Measurements from ENCODE around the gene OTOGL. TPM values are rescaled to one million over a fixed set of nuclear protein-coding genes. Genes with fewer than 3 reads are reported as not detected.
A peak's percentile ranks its signal among the peaks of the same experiment; 100 is the strongest.

OTOGL gene
- total RNA-seq, 1 experiment from 2014 or later, result not detected

DNA sequence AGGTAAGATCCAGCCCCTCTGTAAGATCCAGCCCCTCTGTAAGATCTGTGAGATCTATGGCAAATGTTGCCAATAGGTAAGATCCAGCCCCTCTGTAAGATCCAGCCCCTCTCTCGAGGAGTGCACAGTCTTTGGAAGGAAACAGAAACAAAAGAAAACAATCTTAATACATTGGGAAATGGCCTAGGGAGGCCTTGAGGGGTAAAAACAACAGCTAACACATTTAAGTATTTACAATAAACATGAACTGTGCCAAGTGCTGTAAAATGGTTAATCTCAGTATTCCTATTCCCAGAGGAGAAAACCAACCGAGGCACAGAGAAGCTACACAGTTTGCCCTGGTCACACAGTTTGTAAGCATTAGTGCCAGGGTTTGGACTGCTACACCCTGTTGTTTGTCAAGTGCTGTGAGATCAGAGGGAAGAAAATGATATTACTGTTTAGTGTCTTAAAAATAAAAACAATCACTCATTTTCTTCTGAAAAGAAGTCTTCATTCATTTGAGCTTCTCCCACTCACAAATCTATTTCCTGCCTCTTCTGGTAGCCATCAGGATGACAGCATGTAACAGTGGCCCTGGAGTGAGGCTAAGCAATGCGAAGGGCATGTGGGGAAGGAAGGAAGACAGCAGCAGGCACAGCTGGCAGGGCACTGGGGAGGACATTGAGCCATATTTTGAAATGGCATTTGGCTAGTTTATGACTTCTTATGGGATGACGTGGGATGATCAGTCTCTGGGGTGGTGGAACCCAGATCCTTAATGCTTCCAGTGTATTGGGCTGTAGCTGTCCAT, 226.0 kb downstream of the OTOGL start:
- H3K4me3 ChIP-seq, result no peak overlapping the region
- no peaks in the 10 kb centered on the region for H3K36me3 ChIP-seq (ENCODE audit: low read depth)
- no peak for DNase-seq
- no peak overlapping the region for H3K4me2 ChIP-seq
- POLR2A ChIA-PET (ENCODE audit: unreplicated experiment), result no interaction called here
- H3K9me2 ChIP-seq (ENCODE audit: insufficient read depth), result no peaks in the 10 kb centered on the region
- no peaks in the 10 kb centered on the region for H3K9me3 ChIP-seq (ENCODE audit: insufficient read depth, low read depth)
- TF ChIP-seq, protein P1, sequence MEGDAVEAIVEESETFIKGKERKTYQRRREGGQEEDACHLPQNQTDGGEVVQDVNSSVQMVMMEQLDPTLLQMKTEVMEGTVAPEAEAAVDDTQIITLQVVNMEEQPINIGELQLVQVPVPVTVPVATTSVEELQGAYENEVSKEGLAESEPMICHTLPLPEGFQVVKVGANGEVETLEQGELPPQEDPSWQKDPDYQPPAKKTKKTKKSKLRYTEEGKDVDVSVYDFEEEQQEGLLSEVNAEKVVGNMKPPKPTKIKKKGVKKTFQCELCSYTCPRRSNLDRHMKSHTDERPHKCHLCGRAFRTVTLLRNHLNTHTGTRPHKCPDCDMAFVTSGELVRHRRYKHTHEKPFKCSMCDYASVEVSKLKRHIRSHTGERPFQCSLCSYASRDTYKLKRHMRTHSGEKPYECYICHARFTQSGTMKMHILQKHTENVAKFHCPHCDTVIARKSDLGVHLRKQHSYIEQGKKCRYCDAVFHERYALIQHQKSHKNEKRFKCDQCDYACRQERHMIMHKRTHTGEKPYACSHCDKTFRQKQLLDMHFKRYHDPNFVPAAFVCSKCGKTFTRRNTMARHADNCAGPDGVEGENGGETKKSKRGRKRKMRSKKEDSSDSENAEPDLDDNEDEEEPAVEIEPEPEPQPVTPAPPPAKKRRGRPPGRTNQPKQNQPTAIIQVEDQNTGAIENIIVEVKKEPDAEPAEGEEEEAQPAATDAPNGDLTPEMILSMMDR (conservative IDR thresholded peaks at IDR 0.05), result no peak
- TF ChIP-seq EZH2 (IDR thresholded peaks at IDR 0.05; ENCODE audit: low read depth), result no peak
- peak overlapping the region; percentile 43; the same call in 1 of the 2 replicates for H2AFZ ChIP-seq
- no peaks in the 10 kb centered on the region for H3K79me2 ChIP-seq (ENCODE audit: low read depth)
- no peaks in the 10 kb centered on the region for H4K20me1 ChIP-seq (ENCODE audit: insufficient read depth)
- H3K27me3 ChIP-seq (ENCODE audit: insufficient read depth, low read depth), result no peaks in the 10 kb centered on the region
- H3K4me1 ChIP-seq (replicated peaks; ENCODE audit: insufficient read depth), result peaks cover 18% of the 10 kb centered on the region
- intact Hi-C loops (cut with micrococcal nuclease; ENCODE audit: unreplicated experiment), result no loop called here
- H3K27ac ChIP-seq, result no peak overlapping the region
- CTCF ChIA-PET, result interaction anchor here (0.6 kb wide), 1 partner anchor 482 kb away, joined by 6 read pairs; no protein-coding TSS in a partner anchor
- no peaks in the 10 kb centered on the region for H3F3A ChIP-seq (ENCODE audit: insufficient read depth, low read depth)
- no TSS peak for BruUV-seq (replicated peaks)

DNA sequence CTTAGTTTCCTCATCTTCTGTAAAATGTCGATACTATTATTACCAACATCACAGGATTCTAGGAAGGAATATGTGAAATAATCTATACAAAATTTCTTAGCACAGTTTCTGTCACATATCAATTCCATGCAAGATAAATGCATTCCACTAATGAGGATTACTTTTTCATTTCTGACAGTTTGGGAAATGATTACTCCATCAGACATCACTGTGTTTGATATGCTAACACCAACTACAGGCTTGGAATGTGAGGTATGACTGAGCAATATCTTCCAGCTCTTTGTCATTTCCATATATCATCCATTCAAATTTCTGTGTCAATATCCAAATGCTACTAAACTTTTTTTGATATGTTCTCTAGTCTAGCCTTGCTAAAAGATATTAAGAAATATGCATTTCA, 233.5 kb downstream of the OTOGL start:
- no peaks in the 10 kb centered on the region; the same call in 1 of the 2 replicates for H3K9me2 ChIP-seq (ENCODE audit: insufficient read depth)
- BruUV-seq (replicated peaks), result no TSS peak
- no peak overlapping the region for H3K27ac ChIP-seq
- H3K79me2 ChIP-seq (ENCODE audit: low read depth), result no peaks in the 10 kb centered on the region
- H3K9me3 ChIP-seq (ENCODE audit: insufficient read depth, low read depth), result no peaks in the 10 kb centered on the region; the same call in 1 of the 2 replicates
- H3F3A ChIP-seq (ENCODE audit: insufficient read depth, low read depth), result no peaks in the 10 kb centered on the region
- no peaks in the 10 kb centered on the region for H3K4me1 ChIP-seq (replicated peaks; ENCODE audit: insufficient read depth)
- H4K20me1 ChIP-seq (ENCODE audit: insufficient read depth), result no peaks in the 10 kb centered on the region
- no peak for DNase-seq
- ChIA-PET POLR2A (ENCODE audit: unreplicated experiment) (no interaction called here), CTCF (no interaction called here)
- H3K36me3 ChIP-seq (ENCODE audit: low read depth), result no peaks in the 10 kb centered on the region
- no peak overlapping the region for H3K4me2 ChIP-seq
- intact Hi-C loops (cut with micrococcal nuclease; ENCODE audit: unreplicated experiment), result no loop called here
- TF ChIP-seq EZH2 (IDR thresholded peaks at IDR 0.05; ENCODE audit: low read depth), result no peak
- H3K4me3 ChIP-seq, result no peak overlapping the region
- no peaks in the 10 kb centered on the region for H3K27me3 ChIP-seq (ENCODE audit: insufficient read depth, low read depth)
- H2AFZ ChIP-seq, result no peak overlapping the region

DNA sequence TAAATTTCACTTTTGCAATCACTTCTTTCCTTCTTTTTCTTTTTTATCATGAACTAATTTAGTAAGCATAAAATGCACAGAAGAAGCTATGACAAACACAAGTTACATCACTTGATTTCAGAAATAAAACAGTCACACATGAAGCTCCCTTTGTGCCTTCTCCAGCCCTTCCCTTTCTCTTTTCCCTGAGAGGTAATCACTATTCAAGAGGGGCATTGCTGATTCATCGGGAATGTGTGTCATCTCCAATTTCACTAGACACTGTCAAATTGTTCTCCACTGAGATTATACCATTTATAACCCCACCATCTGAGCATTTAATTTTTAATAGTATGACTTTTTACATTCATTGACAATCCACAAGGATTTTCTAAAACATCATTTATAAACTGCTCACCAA, 253.1 kb downstream of the OTOGL start:
- ChIA-PET POLR2A (ENCODE audit: unreplicated experiment) (no interaction called here), CTCF (no interaction called here)
- intact Hi-C loops (cut with micrococcal nuclease; ENCODE audit: unreplicated experiment), result no loop called here
- Histone ChIP-seq H4K20me1 (ENCODE audit: insufficient read depth) (no peaks in the 10 kb centered on the region), H3K9me3 (ENCODE audit: insufficient read depth, low read depth) (no peaks in the 10 kb centered on the region), H3F3A (ENCODE audit: insufficient read depth, low read depth) (no peaks in the 10 kb centered on the region), H2AFZ (no peak overlapping the region), H3K4me1 (replicated peaks; ENCODE audit: insufficient read depth) (no peaks in the 10 kb centered on the region), H3K4me3 (no peak overlapping the region), H3K79me2 (ENCODE audit: low read depth) (no peaks in the 10 kb centered on the region), H3K27ac (no peak overlapping the region), H3K4me2 (no peak overlapping the region), H3K36me3 (ENCODE audit: low read depth) (no peaks in the 10 kb centered on the region), H3K9me2 (ENCODE audit: insufficient read depth) (no peaks in the 10 kb centered on the region), H3K27me3 (ENCODE audit: insufficient read depth, low read depth) (no peaks in the 10 kb centered on the region)
- no peak for DNase-seq
- BruUV-seq (replicated peaks), result no TSS peak
- TF ChIP-seq, protein P1 (conservative IDR thresholded peaks at IDR 0.05), result no peak
- no peak for TF ChIP-seq EZH2 (IDR thresholded peaks at IDR 0.05; ENCODE audit: low read depth)
